HG03175 (cell line): ENCODE data around the gene WRNIP1.
"Not testable (repeated sequence)": the region's sequence is repeated elsewhere in the genome, so short reads cannot be mapped to it uniquely, and the experiment has no call there.

Experiments used
- ATAC-seq: cut with Tn5 transposase; IDR thresholded peaks from one replicate; pipeline ENCODE4 v1.9.1; 2021; ENCODE audit warnings: mild to moderate bottlenecking, moderate library complexity; ENCODE audit not compliant: unreplicated experiment

Gene WRNIP1

DNA sequence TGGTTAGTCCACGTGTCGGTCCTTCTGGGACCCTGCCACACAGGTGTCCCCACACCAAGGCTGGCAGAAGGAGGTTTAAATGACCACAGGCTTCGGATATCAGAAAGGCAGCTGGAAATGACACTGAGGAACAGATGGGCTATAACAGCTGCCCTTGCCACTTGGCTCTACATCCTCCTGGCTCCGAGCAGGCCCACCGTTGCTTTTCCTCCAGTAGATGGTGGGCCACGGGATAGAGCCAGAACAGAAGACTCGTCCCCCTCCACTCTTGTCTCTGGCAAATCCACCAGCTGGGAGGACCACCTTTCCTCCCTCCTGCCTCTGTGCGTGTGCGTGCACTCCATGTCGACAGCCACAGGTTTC is 17.6 kb downstream of the WRNIP1 start:
- ATAC-seq = no peak

GRCh38 chr6:2783188-2783963 is 18.2 kb downstream of the WRNIP1 start:
- ATAC-seq = no peak

GRCh38 chr6:2784061-2784460 is 18.9 kb downstream of the WRNIP1 start:
- no peak for ATAC-seq

DNA sequence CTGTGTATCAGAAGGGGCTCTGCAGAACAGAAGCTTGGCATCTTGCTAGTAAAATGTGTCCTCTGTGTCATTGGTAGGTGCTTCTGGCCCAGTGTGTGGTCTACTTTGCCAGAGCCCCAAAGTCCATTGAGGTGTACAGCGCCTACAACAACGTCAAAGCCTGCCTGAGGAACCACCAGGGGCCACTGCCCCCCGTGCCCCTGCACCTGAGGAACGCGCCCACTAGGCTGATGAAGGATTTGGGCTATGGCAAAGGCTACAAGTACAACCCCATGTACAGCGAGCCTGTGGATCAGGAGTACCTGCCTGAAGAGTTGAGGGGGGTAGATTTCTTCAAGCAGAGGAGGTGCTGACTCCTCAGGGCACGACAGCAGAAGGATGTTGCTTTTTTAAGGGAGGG is 19.7 kb downstream of the WRNIP1 start:
- ATAC-seq = no peak

DNA sequence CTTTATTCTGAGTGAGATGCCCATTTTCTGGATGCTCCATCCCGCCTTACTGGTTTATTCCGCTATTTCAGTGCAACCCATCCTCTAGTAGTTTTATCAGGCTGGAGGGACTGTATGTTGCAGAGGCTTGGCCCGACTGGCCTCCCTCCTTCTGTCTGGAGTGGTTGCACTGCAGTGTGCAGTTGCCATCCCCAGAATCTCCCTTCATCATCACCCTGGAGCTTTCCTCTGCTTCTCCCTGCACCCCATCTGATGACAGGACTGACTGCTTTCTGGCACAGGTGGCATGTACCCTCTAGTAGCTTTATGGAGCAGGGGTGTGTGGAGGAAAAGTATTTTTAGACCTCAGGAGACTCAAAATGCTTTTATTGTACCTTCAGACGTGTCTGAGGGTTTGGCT is 21.1 kb downstream of the WRNIP1 start:
- no peak for ATAC-seq

- ATAC-seq = peak; percentile 86
Observed at GRCh38 chr6:2790588-2791449, 25.6 kb downstream of the WRNIP1 start.

GRCh38 chr6:2791450-2791974 is 26.3 kb downstream of the WRNIP1 start:
- ATAC-seq = no peak

DNA sequence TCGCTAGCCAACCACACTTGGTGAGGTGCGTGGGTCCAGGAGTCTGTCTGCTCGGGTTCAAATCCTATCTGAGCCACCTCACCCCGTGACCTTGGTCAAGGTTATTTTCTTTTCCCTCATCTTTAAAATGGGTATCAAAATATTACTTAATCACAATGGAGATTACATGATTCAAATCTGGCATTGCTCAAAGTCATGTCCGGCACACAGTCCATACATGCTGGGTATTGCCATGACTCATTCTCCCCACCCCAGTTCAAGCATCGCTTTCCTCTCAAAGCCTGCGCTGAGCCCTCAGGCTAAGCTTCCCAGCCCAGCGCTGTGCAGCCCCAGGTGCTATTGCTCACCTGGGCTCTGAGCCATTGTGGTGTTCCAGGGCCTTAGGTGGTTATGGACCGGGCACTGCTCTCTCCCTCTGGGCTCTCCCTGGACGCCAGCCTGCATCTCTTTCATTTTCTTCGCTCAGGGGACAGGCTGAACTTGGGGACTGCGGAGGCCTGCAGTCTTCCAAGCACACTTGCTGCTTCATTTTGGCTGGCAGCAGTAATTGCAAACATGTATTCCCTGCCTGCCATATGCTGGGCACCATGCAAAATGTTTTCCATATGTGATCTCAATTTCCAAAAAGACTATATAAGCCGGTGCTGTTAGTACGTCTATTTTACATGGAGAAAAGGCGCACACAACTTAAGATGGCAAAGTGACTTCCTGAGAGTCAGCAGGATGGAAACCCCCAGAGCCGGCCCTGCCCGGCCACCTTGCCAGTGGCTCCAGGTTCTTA is 27.3 kb downstream of the WRNIP1 start:
- no peak for ATAC-seq

- no peak for ATAC-seq
Observed at GRCh38 chr6:2793534-2794151, 28.4 kb downstream of the WRNIP1 start.

DNA sequence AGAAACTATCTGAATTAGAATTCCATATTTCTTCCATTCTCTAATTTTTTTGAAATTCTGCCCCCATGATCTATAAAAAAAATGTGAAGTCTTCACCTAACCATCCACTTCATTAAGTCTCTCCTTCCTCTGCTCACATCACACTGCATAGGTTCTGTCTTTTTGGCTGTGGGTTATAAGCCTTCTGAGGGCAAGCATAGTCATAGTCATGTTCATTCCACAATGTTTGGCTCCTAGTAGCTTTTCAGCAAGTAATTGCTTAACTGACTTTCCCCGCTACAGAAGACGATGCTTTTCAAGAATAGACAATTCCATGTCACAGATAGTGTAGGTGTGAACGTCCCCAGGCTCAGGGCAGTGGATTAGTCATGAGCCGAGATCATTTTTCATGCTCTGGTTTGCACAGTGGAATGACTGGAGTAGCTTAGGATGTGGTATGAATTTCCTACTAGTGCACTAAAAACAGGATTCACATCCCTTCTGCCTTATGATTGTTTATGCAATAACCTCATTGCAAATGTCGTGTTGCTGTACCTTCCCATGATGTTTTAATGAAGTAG is 29.1 kb downstream of the WRNIP1 start:
- no peak for ATAC-seq

- no peak for ATAC-seq
Observed at GRCh38 chr6:2795162-2795561, 30.0 kb downstream of the WRNIP1 start.

GRCh38 chr6:2795956-2796355 is 30.8 kb downstream of the WRNIP1 start:
- no peak for ATAC-seq

DNA sequence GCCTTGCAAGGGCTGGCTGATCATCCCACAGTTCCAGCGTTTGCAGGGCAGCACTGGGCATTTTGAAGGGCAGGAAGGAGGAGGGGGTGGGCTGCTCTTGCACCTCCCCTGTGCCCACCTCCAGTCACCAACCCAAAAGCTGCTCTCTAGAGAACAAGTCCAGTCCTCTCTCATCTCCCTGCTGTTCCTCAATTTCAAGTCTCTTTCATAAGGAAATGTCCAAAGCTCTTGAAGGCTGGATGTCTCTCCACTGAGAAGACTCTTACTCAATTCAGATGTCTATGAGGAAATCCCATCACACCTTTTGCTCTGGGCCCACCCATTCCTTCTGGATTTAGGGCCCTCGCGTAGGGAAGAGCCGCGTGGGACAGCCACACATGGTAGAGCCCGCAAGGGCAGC is 31.7 kb downstream of the WRNIP1 start:
- ATAC-seq = no peak

GRCh38 chr6:2797564-2798031 is 32.4 kb downstream of the WRNIP1 start:
- no peak for ATAC-seq

DNA sequence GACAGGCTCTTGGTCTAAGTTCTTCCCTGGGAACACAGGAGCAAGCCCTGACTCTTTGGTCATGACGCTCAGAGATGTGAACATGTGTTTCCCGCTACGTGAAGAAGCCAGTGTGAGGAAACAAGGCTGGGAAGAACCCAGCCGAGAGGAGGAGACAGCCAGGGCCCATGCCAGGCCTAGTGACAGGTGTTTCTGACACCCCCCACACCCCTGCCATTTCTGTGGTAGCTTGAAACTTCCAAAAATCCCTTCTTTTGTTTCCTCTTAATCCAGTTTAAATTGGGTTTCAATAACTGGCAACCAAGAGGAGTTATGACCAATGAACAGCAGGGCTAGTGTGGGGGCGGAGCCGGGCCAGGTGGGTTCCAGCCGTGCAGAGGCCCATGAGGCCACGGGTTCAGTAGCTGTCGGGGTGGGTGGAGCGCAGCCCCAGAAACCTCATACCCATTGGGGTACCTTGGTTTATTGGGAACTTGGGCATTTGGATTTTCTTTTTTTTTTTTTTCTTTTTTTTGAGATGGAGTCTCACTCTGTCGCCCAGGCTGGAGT is 33.5 kb downstream of the WRNIP1 start:
- ATAC-seq = no peak

- no peak for ATAC-seq
Observed at GRCh38 chr6:2799936-2800527, 34.8 kb downstream of the WRNIP1 start.

- ATAC-seq = no peak
Observed at GRCh38 chr6:2800552-2801316, 35.5 kb downstream of the WRNIP1 start.

GRCh38 chr6:2801687-2802086 is 36.5 kb downstream of the WRNIP1 start:
- ATAC-seq = not testable (repeated sequence)

GRCh38 chr6:2802521-2803060 is 37.4 kb downstream of the WRNIP1 start:
- ATAC-seq = no peak
